Renal cortical epithelial cell (primary cell): ENCODE measurements around the gene PDXK. TPM values are rescaled to one million over a fixed set of nuclear protein-coding genes. Genes with fewer than 3 reads are reported as not detected.

Experiments
- DNase-seq: peaks from one replicate; pipeline ENCODE4 v3.0.0-alpha.2; 2011; ENCODE audit warnings: low read depth
- total RNA-seq: library from RNA; depleted of rRNA; stranded (reverse); fragments of >200 nt; gene quantifications from 2 replicates; pipeline ENCODE4 v1.2.3, GENCODE V29; 2014

The PDXK gene
- total RNA-seq, 1 donor from 2014 or later = 390 TPM

DNA sequence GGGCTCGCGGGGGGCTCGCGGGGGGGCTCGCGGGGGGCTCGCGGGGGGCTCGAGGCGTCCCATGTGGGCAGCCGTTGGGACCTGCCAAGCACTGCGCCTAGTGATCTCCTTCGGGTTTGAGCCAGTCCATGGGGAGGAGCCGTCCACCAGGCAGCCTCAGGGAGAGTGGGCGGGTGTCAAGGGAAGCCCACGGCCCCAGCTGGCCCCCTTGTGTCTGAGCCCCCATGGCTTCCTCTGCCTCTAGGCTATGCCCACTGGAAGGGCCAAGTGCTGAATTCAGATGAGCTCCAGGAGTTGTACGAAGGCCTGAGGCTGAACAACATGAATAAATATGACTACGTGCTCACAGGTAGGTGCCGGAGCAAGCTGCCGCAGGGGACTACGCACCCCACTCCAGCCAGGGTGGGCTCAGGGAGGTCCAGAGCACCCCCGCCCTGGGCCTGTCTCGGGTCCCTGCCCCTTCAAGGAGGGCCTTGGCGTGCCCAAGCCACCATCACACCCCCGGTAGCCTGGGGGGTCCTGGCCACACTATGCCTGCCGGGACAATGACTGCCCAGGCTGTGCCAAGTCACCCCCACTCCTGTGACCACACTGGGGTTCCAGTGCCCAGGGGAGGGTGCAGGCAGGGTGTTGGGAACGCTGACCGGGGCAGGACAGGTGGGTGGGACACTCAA lies 22.6 kb downstream of the PDXK start:
- DNase-seq = no peak

DNA sequence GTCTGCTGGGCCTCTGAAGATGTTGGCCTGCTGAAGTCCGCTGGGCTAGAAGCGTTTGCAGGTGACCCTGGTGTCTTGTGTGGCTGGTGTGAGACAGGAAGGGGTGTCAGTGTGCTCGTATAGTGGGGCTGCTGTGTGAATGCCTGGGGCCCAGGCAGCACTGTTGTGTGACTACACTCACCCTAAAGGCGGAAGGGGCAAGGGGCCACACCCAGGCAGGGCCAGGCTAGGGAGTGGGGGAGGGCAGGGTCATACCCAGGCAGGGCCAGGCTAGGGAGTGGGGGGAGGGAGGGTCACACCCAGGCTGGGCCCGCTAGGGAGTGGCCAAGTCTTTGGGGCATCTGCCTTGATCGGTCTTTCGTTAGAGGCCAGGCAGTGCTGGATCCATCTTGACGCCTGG lies 25.0 kb downstream of the PDXK start:
- DNase-seq = no peak

DNA sequence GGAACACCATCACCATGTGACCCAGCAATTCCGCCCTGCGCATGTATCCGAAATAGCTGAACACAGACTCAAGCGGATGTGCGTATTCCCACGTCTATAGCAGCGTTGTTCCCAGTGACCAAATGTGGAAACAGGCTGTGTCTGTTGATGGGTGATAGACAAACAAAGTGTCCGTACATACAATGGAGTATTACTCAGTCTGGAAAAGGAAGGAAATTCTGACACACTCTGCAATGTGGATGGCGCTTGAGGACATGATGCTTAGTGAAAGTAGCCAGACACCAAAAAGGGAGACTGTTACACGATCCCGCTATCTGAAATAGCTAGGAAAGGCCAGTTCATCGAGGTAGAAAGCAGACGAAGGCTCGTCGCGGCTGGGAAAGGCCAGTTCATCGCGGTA lies 25.8 kb downstream of the PDXK start:
- DNase-seq = no peak

DNA sequence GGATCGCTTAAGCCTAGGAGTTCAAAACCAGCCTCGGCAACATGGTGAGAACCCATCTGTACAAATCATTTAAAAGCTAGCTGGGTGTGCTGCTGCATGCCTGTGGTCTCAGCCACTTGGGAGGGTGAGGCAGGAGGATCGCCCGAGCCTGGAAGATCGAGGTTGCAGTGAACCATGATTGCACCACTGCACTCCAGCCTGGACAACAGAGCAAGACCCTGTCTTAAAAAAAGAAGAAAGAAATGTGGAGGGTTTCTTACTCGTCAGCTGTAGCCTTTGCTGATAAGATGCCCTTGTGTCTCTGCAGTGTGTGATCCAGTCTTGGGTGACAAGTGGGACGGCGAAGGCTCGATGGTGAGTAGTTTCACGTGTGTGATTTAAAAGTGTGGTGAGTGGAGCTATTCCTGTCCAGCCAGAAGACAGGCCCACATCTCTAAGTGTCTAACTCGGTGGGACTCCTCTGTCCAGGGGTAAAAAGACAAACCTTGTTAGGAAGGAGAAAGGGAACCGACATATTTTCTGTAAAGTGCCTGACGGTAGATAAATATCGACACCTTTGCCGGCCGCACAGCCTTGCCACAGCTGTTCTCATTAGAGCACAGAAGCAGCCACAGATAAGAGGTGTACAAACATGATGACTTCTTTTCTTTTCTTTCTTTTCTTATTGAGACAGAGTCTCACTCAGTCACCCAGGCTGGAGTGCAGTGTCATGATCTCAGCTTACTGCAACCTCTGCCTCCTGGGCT lies 27.0 kb downstream of the PDXK start:
- no peak for DNase-seq

DNA sequence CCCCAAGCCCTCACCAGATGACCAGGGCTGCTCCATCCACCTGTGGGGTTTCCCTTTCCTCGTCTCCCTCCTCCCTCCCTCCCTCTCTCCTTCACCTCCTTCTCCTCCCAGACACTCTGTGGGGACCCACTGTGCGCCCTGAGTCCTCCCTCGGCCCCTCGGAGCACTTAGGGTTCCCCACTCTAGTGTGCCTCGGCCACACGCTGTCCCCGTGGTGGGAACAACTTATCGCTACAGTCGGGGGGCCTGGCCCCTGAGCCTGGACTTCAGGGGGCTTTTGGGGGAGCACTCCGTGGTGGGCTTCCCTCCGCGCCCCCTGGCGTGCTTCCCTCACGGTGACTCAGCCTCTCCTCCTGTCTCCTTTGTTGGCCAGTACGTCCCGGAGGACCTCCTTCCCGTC lies 29.7 kb downstream of the PDXK start:
- DNase-seq = no peak

DNA sequence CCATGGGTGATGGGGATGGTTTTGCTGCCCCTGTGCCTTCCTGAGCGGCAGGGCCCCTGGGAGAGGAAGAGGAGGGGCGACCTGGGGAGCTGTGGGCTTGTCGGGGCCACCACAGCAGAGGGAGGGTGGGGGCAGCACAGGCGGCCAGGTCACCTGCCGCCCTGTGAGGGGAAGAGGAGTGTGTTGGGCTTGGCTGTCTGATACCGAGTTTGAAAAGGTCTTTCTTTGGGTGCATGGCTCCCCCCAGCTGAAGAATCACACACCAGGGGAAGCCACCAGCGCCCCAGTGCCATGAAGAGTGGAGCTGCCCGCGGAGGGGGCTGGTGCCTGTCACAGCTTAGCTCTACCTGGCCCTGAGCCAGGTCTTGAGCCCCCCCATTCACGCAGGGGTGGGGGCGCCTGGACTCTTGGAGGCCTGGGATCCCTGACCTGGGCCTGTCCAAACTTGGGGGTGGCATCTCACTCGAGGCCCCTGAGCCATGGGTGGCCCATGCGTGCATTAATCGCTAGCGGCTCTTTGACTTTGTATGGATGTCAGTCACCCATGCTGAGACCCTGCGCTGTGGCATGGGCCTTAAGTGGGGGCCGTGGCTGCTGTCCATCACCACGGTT lies 30.8 kb downstream of the PDXK start:
- no peak for DNase-seq

DNA sequence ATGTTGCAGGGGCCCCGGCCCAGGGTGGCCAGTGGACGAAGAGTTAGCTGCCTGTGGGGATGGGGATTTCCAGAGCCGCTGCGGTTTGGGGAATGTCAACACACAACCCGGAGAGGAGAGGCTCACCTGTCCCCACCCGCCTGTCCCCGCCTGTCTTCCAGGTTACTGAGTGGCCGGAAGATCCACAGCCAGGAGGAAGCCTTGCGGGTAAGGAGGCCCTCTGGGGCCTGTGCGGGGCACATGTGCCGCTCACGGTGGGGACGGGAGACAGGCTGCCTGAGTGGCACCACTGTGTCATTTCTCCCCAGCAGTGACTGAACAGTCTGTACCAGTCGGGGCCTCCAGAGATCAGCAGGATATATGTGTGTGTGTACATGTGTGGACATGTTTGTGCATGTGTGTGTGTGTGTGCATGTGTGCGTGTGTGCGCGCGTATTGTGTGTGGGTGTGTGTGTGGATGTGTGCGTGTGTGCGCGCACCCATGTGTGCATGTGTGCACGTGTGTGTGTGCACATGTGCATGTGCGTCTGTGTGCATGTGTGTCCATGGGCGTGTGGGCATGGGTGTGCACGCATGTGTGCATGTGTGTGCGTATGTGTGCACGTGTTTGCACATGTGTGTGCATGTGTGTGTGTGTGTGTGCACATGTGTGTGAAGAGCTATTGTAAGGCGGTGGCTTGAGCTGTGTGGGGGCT lies 31.6 kb downstream of the PDXK start:
- no peak for DNase-seq

DNA sequence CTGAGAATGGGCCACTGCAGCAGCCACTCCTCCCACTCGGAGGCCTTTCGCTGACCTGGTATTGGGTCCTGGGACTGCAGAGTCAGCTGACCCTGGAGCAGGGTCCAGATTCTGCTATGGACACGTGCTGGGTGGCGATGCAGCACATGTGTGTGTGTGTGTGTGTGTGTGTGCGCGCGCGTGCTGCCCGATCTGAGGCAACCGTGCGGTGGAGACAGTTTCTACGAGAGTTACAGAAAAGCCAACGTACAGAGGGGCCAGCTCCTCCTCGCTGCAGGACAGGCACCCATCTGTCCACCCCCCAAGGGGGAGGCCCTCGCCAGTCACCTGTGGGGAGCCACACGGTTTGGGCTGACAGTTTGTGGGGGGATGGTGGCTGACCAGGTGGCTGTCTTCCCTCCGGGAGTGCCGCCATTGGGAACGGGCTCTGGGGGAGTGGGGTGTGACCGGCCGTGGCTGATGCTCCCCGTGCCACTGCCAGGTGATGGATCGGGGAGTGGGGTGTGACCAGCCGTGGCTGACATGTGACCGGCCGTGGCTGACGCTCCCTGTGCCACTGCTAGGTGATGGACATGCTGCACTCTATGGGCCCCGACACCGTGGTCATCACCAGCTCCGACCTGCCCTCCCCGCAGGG lies 33.1 kb downstream of the PDXK start:
- no peak for DNase-seq

DNA sequence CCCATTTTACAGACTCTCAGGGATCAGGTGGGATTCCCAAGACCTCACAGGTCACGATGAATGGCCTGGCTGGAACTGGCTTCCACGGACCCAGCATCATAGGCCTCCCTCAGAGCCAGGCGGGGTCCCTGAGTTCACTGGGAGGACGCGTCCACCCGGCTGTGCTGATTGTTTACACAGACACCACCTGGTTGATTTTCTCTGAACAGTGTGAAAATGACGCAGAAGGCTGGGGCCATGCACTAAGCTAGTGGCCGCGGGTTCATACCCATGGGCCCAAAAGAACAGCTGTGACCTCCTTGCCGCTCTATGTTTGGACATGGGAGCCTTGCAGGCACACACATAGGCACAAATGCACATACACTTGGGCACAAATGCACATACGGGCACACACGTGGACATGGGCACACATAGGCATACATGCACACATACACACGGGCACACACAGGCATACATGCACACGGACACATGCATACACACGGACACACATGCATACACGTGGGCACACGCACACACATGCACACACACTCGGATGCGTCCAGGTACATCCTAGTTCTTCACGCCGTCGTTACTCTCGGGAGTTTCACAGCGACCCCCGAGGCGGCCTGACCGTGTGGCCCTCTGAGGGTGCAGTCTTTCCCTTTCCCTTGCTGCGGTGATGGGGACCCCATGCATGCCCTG lies 34.0 kb downstream of the PDXK start:
- no peak for DNase-seq

DNA sequence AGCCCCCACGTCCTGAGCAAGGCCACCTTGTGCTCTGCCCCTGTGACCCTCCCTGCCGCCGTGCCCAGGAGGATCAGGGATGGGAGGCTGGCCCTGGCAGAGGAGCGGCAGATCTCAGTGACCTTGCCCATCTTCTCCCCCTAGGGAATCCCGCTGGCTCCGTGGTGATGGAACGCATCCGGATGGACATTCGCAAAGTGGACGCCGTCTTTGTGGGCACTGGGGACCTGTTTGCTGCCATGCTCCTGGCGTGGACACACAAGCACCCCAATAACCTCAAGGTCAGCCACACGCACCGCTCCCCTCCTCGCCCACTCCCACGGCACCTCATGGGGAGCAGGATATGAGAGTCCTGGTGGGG lies 34.5 kb downstream of the PDXK start:
- no peak for DNase-seq

DNA sequence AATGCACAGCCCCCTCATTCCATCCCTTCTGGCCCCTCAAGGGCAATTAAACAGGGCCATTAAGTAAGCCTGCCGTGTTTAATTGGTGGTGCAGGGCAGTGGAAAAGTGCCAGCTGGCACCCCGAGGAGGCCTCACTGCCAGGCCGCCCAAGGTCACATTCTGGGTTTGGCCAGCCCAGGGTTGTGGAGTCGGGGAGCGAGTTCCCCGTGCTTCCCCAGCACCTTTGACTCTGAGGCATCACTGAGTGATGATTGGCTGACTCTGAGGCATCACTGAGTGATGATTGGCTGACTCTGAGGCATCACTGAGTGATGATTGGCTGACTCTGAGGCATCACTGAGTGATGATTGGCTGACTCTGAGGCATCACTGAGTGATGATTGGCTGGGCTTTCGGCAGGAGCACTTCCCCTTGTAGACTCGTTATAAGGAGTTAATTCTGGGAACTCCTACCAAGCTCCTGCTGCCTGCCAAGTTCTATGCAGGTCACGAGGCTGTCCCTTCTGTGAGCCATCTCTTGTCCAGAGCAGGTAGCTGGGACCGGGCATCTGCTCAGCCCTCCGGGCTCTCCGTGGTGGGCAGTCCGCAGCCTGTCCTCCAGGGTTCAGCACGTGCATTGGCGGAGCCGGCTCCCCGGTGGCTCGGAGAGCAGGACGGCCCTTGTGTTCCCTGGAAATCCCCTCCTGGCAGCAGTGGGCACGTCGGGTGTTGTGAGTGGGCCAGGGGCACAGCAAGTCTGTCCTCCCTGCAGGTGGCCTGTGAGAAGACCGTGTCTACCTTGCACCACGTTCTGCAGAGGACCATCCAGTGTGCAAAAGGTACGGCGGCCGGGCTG lies 36.2 kb downstream of the PDXK start:
- DNase-seq = peak; percentile 50

DNA sequence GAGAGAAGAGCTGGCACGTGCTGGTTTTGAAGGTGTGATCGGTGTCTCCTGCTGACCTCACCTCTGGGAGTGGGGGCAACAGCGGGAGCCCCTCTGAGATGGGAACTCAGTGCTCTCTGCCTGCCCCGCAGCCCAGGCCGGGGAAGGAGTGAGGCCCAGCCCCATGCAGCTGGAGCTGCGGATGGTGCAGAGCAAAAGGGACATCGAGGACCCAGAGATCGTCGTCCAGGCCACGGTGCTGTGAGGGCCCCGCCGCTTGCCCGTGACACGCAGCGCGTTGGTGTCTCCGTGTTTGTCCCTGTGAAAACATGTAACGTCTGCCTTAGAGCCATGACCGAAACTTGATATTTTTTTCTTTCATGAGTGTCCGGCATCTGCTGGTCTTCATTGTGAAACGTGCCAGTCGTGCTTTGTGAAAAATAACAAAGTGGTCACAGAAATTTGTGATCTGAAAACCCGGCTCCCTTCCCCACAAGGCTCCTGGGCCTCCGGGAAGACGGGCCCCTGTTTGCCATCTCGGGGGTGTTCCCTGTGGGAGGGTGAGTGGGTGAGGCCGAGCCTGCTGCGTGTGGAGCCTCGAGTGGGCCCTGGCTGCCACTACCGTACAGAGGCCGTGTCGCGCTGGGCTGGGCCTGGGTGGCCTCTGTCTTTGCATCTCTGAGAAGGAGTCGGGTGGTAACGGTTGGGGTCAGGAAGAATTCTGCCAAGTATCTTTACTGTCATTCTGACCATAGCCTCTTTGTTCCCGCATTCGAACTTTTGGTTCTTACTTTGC lies 37.1 kb downstream of the PDXK start:
- DNase-seq = no peak

DNA sequence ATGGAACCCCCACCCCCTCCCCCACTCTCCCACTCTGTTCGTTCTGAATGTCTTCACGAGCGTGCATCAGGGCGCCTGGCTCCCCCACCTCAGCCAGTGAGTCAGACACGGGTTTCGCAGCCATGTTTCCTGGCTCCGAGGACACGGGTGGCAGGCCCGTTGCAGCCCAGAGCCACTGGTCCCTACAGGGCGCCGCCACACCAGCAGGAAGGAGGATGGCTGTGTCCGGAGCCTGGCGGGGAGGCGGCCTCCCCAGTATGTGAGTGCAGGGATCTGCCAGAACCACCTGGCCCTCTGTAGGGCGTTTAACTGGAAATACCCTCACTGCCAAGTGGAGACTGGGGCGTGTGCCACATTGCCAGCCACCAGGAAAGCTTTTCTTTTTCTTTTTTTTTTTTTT lies 38.7 kb downstream of the PDXK start:
- no peak for DNase-seq

DNA sequence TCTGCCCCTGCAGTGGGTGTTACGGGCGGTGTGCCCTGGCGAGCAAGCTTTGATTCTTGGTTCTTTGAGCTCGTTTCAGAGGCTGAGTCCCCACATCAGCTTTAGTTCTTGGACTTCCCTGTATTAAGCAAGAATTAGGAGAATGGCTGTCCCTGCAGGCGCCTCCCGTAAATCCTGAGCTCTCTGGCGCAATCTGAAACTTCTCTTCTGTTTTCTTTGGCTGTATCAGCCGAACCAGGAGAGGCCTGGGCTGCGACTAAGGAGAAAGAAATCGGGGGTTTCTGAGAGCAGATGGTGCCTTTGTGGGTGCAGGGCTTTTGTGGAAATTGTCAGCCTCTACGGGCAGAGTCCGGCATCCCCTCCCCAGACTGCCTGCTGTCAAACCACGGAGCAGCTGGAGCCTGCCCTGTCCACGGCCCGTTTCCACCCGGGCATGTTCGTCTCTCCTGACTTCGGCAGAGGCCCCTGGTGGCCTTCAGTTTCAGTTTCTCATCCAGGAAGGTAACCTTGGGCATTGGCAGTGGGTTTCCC lies 39.2 kb downstream of the PDXK start:
- DNase-seq = no peak

DNA sequence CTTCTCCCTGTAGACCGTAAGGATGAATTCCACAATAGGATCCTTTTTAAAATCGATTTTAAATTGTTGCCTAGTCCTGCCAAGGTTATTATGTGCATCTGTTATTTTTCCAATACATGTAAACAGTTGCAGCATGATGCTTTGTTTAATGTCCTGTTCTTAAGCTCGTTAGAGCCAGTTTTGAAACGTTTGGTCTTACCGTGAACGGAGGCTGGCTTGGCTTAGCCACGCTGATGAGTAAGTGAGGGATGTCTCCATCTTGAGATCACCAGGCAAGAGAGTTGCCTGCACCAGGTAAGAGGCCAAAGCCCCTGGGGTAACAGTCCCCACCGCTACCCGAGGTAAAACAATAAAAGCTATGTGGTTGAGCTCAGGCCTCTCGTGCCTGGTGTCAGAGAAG lies 39.9 kb downstream of the PDXK start:
- no peak for DNase-seq

DNA sequence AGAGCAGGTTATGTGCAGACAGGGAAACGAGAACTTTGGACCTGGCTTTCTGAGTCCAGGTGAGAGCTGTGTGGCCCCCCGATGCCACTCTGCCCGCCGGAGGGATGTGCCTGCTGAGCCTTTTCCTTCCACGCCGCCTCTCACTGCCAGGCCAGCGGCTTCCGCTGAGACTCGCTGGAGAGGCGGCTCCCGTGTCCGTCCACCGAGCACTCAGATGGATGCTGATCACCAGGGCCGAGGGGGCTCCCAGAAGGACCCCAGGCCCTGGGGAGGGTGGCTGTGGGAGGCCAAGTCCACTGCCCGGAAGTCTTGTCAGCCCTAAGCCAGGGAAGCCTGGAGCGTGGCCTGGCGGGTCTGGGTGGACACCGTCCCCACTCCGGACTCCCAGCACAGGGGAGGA lies 40.7 kb downstream of the PDXK start:
- no peak for DNase-seq

DNA sequence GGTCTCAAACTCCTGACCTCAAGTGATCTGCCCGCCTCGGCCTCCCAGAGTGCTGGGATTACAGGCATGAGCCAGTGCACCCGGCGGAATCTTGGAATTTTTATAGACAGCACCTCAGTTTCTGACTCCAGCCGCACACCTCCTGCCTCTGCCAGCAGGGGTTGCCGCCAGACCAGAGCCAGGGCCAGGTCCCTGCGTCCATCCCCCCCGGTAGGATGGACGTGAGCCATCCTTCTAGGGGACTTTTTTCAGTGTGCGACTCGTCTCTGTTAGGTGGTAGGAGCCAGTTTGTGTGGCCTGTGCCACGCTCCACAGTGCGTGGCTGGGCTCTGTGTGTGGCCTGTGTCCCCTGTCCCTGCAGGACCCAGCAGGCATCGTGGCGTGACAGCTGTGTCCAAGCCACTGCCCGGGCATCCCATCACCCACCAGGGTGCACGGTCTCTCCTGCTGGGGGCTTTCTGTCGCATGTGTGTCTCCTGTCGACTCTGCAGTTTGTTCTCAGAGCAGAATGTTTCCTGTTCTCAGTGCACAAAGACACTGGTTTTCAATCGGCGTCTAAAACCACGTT lies 41.5 kb downstream of the PDXK start:
- DNase-seq = no peak

DNA sequence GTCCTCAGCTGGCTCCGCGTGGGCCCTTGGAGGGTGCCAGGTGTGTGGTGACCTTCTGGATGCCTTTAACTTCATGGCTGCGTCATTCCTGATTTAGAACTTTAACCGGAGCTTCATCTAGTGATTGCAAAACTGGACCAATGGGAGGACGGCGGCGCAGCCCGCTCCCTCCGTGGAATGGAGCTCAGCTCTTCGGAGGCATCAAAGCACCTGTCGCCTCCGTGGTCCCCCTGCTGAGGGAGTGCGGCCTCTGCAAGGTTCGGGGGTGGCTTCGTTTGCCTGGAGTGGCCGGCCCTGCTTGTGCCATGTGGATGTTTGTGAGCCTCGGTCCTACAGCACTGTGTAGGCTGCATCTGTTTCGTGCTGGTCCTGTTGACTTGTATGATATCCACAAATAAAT lies 43.0 kb downstream of the PDXK start:
- no peak for DNase-seq
